ENCODE results near the gene GAS6.

- TF ChIP-seq CREB5 (CRISPR knock-in tag; IDR thresholded peaks at IDR 0.05; ENCODE audit: low read depth) (no peak), CSDC2 (CRISPR knock-in tag; IDR thresholded peaks at IDR 0.05) (no peak), TOX (CRISPR knock-in tag; IDR thresholded peaks at IDR 0.05; ENCODE audit: borderline replicate concordance) (no peak), RARB (CRISPR knock-in tag; IDR thresholded peaks at IDR 0.05) (no peak), CSRNP3 (CRISPR knock-in tag; IDR thresholded peaks at IDR 0.05) (no peak), PATZ1 (CRISPR knock-in tag; IDR thresholded peaks at IDR 0.05; ENCODE audit: borderline replicate concordance) (no peak), OSR1 (CRISPR knock-in tag; IDR thresholded peaks at IDR 0.05) (no peak), TCF4 (CRISPR knock-in tag; IDR thresholded peaks at IDR 0.05; ENCODE audit: borderline replicate concordance) (no peak), ESRRG (CRISPR knock-in tag; IDR thresholded peaks at IDR 0.05) (no peak), ZFP3 (CRISPR knock-in tag; IDR thresholded peaks at IDR 0.05) (no peak)
Observed at GRCh38 chr13:113906571-113906970, 42.7 kb upstream of the GAS6 start.

All from SK-N-SH treated with all-trans-retinoic acid at 6 μM for 48 hours (cell line).